CD4-positive, alpha-beta T cell (primary cell): ENCODE measurements around the gene KRTAP4-6. TPM values are rescaled to one million over a fixed set of nuclear protein-coding genes. Genes with fewer than 3 reads are reported as not detected.
"Not testable (repeated sequence)": the region's sequence is repeated elsewhere in the genome, so short reads cannot be mapped to it uniquely, and the experiment has no call there.

ENCODE experiments used
- ATAC-seq: fragments of 200-7000 bp; cut with Tn5 transposase; one replicate; pipeline ENCODE4 v1.10.0; 2022; ENCODE audit warnings: mild to moderate bottlenecking; ENCODE audit not compliant: poor library complexity
- CTCF ChIA-PET: fragments of 350-600 bp; sonication (Branson Sonifier 250); formaldehyde crosslinking; loops from one replicate; lab custom pipeline; 2021; ENCODE audit warnings: antibody characterized with exemption, inconsistent platforms; lab: Charles Lee
- POLR2A ChIA-PET: fragments of 350-600 bp; sonication (Branson Sonifier 250); formaldehyde crosslinking; loops from one replicate; lab custom pipeline; 2021; ENCODE audit warnings: antibody characterized with exemption, inconsistent platforms; lab: Charles Lee
- DNase-seq, 14 experiments: peaks; one replicate each; pipeline ENCODE4 v3.0.0-alpha.2; 2013 to 2020; ENCODE audit warnings: mixed read lengths in 2 of 14
- H3K27ac ChIP-seq, 2 donors: one replicate each; pipeline versions ENCODE4 v1.5.1 to v1.7.0; 2013; ENCODE audit warnings: low read length in 2 of 2, low read depth in 1 of 2, mild to moderate bottlenecking in 1 of 2
- H3K27me3 ChIP-seq, 2 experiments: 1 replicate in 1 of 2; 2 replicates in 1 of 2; pipeline versions ENCODE4 v1.6.1 to v1.7.0; 2013; ENCODE audit warnings: low read length in 2 of 2, control low read depth in 1 of 2, mild to moderate bottlenecking in 1 of 2, moderate library complexity in 1 of 2; ENCODE audit not compliant: insufficient read depth in 2 of 2, control insufficient read depth in 1 of 2
- H3K36me3 ChIP-seq: one replicate; pipeline ENCODE4 v1.6.1; 2013; ENCODE audit warnings: low read length, control low read depth; ENCODE audit not compliant: insufficient read depth
- H3K4me1 ChIP-seq: one replicate; pipeline ENCODE4 v1.6.1; 2013; ENCODE audit warnings: low read length, control low read depth; ENCODE audit not compliant: insufficient read depth
- H3K4me3 ChIP-seq: one replicate; pipeline ENCODE4 v1.5.1; 2013; ENCODE audit warnings: mild to moderate bottlenecking, low read length, moderate library complexity
- H3K9me3 ChIP-seq, 2 experiments: 1 replicate in 1 of 2; 2 replicates in 1 of 2; pipeline versions ENCODE4 v1.6.1 to v1.7.0; 2013; ENCODE audit warnings: low read length in 2 of 2, mild to moderate bottlenecking in 2 of 2, control low read depth in 1 of 2, moderate library complexity in 1 of 2; ENCODE audit not compliant: control insufficient read depth in 1 of 2, insufficient read depth in 1 of 2
- H3K27ac Mint-ChIP-seq: one replicate; pipeline ENCODE4 v1.8.0; 2020; ENCODE audit warnings: mixed read lengths
- H3K27me3 Mint-ChIP-seq: one replicate; pipeline ENCODE4 v1.8.0; 2021; ENCODE audit warnings: mixed read lengths
- H3K36me3 Mint-ChIP-seq: one replicate; pipeline ENCODE4 v1.8.0; 2021; ENCODE audit warnings: low read depth, mixed read lengths
- H3K4me1 Mint-ChIP-seq: one replicate; pipeline ENCODE4 v1.8.0; 2021; ENCODE audit warnings: low read depth, mixed read lengths
- H3K4me3 Mint-ChIP-seq: one replicate; pipeline ENCODE4 v1.8.0; 2020; ENCODE audit warnings: mild to moderate bottlenecking, mixed read lengths
- H3K9me3 Mint-ChIP-seq: one replicate; pipeline ENCODE4 v1.8.0; 2020; ENCODE audit warnings: mixed read lengths
- CTCF ChIP-seq: fragments of 200-600 bp; IDR thresholded peaks from one replicate; pipeline ENCODE4 v1.8.0; 2022; ENCODE audit warnings: antibody characterized with exemption, mild to moderate bottlenecking
- intact Hi-C, 2 experiments: fragments of 100-400 bp; cut with DNase I in 1 of 2; cut with micrococcal nuclease in 1 of 2; formaldehyde crosslinking; loops; one replicate each; pipeline versions ENCODE4 v1.15.1 to v1.9.0; 2023 to 2025; cut with DNase I, micrococcal nuclease
- total RNA-seq, 174 experiments: library from RNA in 2 of 174; stranded (reverse) in 2 of 174; gene quantifications; one replicate each; pipeline ENCODE4 v1.2.3 and lab custom pipeline; 2021 to 2026

KRTAP4-6 gene
- total RNA-seq, 2 experiments from 2014 or later = not detected

- not testable (repeated sequence) for H3K27me3 Mint-ChIP-seq
- H3K4me1 Mint-ChIP-seq = peaks cover 60% of the 10 kb centered on the region
These were observed 20.4 kb downstream of the KRTAP4-6 start for GRCh38 chr17:41119696-41120690.

GRCh38 chr17:41118721-41119120 lies 21.6 kb downstream of the KRTAP4-6 start:
- Mint-ChIP-seq H3K36me3 (no peaks in the 10 kb centered on the region), H3K27ac (no peak overlapping the region), H3K27me3 (no peaks in the 10 kb centered on the region), H3K4me1 (peaks cover 48% of the 10 kb centered on the region), H3K9me3 (no peaks in the 10 kb centered on the region), H3K4me3 (no peak overlapping the region)
- H3K9me3 ChIP-seq = no peaks in the 10 kb centered on the region
- intact Hi-C loops = no loop called here
- no peak overlapping the region for H3K27ac ChIP-seq
- no peak for TF ChIP-seq CTCF
- H3K4me3 ChIP-seq = no peak overlapping the region
- no peaks in the 10 kb centered on the region for H3K36me3 ChIP-seq
- H3K4me1 ChIP-seq = peaks cover 14% of the 10 kb centered on the region
- no peak for DNase-seq
- ChIA-PET POLR2A (no interaction called here), CTCF (no interaction called here)
- H3K27me3 ChIP-seq = no peaks in the 10 kb centered on the region
- ATAC-seq = no peak

More at GRCh38 chr17:41119696-41120690, 20.4 kb downstream of the KRTAP4-6 start:
- H3K27ac ChIP-seq, H3K9me3 Mint-ChIP-seq, H3K36me3 Mint-ChIP-seq, H3K9me3 ChIP-seq, H3K4me3 ChIP-seq, H3K36me3 ChIP-seq, H3K27me3 ChIP-seq: not testable (repeated sequence)
- intact Hi-C loops = loop anchor here (1.0 to 5.0 kb wide), 5 partner anchors 187 to 542 kb away; partner anchors contain the start of gene KRTAP16-1 (in 1 of the 2)
- ATAC-seq (peak; percentile 93), DNase-seq (peak in 4 of 14 experiments; percentile 7 to 58 (median 36))
- peak; percentile 40 for TF ChIP-seq CTCF
- H3K4me3 Mint-ChIP-seq = peak overlapping the region; percentile 62
- ChIA-PET CTCF (interaction anchor here (0.7 kb wide), 1 partner anchor 214 kb away, joined by 3 read pairs; no protein-coding TSS in a partner anchor), POLR2A (interaction anchor here (1.0 to 1.9 kb wide), 2 partner anchors 189 to 568 kb away, joined by 5 to 13 read pairs; partner anchors contain the start of genes EIF1 and KRTAP16-1)
- peak overlapping the region; percentile 80 for H3K27ac Mint-ChIP-seq
- H3K4me1 ChIP-seq = peaks cover 16% of the 10 kb centered on the region

GRCh38 chr17:41117846-41118386 lies 22.4 kb downstream of the KRTAP4-6 start, which contains the start of gene KRTAP4-11:
KRTAP4-11 (minus strand) TSS chr17:41118373; CDS start chr17:41118315, 58 bp downstream.
- ATAC-seq, H3K27ac ChIP-seq, H3K4me3 Mint-ChIP-seq, POLR2A ChIA-PET, H3K9me3 ChIP-seq, H3K27me3 ChIP-seq, H3K27me3 Mint-ChIP-seq, DNase-seq, H3K4me3 ChIP-seq, CTCF ChIA-PET, H3K36me3 Mint-ChIP-seq, intact Hi-C loops, H3K4me1 ChIP-seq, H3K36me3 ChIP-seq, H3K9me3 Mint-ChIP-seq: not testable (repeated sequence)
- peaks cover 42% of the 10 kb centered on the region for H3K4me1 Mint-ChIP-seq
- H3K27ac Mint-ChIP-seq = peak within 1 kb of the TSS; percentile 21
